GM21786 (cell line): ENCODE measurements around the gene KIAA1217.

Experiments used
- ATAC-seq: cut with Tn5 transposase; IDR thresholded peaks from one replicate; pipeline ENCODE4 v1.9.1; 2021; ENCODE audit not compliant: unreplicated experiment

The KIAA1217 gene

DNA sequence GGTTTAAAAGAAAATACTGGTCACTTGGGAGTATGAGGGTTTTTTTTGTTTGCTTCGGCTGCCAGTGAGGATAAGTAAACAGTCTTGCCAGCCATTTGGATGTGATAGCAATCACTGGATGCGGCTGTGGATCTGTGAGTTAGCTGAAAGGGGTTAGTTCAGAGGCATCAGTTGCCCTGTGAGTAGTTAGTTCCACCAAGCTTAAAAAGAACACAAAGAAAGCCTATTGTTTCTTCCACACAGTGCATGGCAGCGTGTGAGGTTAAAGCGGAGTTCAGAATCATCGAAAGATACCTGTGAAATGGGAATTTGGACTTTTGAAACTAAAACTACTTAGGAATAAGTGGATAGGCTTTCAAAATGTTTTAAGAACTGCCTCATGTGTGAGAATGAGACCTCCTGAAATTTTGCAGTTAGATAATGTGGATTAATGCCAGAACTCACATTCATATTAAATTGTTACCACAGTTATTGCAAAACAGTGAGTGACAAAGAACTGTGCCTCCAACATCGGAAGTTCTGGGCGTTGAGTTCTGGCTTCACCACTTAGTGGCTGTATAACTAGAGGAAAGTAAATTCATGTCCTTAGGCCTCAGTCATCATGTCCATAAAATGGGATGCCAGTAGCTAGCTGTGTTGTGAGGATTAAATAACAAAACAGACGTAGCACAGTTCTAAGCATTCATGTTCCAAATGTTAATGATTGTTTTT, 31.3 kb downstream of the KIAA1217 start:
- ATAC-seq = no peak

GRCh38 chr10:24241536-24242040, 32.6 kb downstream of the KIAA1217 start:
- no peak for ATAC-seq

DNA sequence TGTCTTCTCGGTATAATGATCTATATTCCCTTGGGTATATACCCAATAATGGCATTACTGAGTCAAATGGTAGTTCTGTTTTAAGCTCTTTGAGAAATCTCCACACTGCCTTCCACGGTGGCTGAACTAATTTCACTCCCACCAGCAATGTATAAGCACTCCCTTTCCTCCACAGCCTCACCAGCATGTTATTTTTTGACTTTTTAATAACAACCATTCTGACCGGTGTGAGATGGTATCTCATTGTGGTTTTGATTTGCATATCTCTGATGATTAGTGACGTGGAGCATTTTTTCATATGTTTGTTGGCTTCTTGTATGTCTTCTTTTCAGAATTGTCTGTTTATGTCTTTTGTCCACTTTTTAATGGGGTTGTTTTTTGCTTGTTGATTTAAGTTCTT, 33.6 kb downstream of the KIAA1217 start:
- no peak for ATAC-seq

- ATAC-seq = no peak
These were observed 37.4 kb downstream of the KIAA1217 start for GRCh38 chr10:24246365-24246764.

- ATAC-seq = no peak
These were observed 38.9 kb downstream of the KIAA1217 start for GRCh38 chr10:24247841-24248240.

DNA sequence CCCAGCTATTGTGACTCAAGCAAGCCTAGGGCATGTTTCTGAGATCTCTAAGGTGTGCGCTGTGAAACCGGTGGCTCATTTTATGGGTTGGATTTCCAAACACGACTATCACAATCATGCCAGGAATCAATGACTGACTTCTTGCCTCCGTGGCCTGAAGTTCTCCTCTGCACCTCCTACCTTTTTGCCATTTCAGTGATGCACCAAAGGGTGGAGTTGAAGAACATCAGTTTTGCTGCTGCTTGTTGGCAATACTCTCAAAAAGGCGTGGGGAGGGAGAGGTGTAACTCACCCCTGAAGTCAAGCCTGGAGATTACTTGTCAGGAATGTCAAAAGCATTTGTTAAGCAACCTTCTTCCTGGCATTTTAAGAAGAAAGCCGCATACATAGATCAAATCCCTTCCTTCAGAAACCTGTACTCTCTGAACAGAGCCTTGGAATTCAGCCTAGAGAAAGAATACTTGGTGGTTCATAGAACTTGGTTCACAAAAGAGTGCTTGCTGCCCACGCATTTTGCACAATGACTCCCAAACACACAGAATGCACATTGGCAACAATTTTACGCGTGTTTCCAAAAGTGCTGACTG, 41.0 kb downstream of the KIAA1217 start:
- ATAC-seq = no peak

GRCh38 chr10:24251547-24251946, 42.6 kb downstream of the KIAA1217 start:
- no peak for ATAC-seq

DNA sequence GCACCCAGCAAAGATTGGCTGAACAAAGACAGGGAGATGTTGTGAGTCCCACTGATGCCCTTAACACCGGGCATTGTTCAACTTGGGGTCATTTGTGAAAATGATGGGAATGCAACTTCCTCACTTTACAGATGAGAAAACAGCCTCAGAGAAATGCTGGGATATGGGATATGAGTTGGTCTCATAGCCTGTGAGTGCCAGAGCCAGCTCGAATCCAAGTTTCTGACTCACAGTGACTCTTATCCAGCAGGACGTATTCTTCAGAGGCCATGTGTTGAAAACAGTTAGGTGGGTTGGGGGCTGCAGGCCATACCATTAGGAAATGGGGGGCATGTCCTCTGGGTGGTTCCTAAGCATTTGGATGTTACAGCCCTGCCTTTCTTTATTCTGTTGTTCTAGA, 45.2 kb downstream of the KIAA1217 start:
- ATAC-seq = no peak

DNA sequence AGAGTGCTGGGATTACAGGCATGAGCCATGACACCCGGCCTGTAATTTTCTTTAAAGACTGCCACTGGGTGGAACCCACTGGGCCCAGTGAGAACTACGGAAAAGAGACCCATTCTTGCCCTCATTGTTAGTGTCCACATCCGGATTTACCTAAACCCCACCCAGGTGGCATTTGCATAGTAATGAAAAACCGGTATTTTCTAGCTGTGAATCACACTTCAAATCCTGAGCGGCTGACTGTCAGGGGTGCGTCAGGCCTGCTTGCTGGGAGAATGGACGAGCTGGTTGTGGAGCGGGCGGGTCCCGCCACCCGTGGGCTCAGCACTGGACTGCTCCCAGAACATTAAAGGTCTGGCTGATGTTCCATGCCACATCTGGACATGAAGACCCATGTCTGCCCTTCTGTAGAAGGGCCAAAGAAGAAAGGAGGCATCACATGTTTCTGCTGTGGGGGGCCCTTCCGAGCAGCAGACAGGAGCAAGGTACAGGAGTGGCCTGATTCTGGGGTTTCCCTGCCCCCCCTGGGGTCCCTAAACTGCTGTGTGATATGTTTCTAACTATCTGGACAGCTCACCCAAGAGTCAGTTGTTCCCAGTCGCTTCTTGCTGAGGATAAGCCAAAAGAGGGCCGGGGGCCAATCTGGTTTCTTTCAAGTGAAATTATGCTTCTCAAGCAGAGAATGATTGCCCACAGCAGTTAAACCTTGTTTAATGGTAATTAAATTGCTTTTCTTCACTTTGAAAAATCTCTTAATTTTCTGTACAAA, 46.4 kb downstream of the KIAA1217 start:
- ATAC-seq = no peak

GRCh38 chr10:24255881-24256311, 47.0 kb downstream of the KIAA1217 start:
- no peak for ATAC-seq

DNA sequence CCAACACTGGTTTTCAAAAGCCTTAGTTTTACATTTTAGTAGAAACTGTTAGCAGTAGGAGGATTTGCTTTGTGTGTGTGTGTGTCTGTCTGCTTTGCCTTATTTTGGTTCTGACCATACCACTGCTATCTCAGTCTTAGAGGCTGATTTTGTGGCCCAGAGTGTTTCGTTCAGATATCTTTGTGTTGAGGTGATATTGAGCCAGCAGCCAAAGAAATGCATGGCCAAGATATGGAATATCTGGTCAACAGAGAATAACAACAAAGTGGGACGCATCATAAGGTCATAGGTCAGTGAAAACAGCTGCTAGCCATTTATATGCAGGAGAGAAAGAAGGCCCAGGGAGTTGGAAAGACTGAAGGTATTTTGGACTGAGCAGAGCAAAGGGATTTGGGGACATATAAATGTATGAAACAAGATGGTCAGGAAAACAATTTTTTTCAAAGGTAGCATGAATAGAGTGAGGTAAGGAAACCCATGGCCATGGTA, 47.7 kb downstream of the KIAA1217 start:
- ATAC-seq = no peak

- ATAC-seq = no peak
These were observed 48.6 kb downstream of the KIAA1217 start for GRCh38 chr10:24257588-24257987.

- no peak for ATAC-seq
These were observed 50.6 kb downstream of the KIAA1217 start for GRCh38 chr10:24259365-24260130.

GRCh38 chr10:24261627-24262026, 52.7 kb downstream of the KIAA1217 start:
- ATAC-seq = no peak

- ATAC-seq = no peak
These were observed 54.1 kb downstream of the KIAA1217 start for GRCh38 chr10:24262929-24263590.

DNA sequence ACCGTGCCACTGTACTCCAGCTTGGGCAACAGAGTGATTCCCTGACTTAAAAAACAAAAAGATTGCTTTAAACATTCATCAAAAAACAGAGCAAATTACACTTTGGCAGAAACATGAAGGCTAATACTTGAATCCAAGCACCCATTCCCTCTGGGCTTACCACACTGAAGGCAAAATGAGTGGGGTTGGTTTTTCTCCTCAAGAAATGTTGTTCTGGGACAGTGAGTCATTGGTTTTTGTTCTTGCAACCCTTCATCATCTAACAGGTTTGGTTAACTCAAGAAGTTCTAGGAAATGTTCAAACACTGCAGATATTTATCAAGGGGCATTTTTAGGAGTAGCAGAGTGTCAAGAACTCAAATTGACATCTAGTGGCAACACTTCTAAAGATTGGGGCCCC, 60.5 kb downstream of the KIAA1217 start:
- no peak for ATAC-seq

DNA sequence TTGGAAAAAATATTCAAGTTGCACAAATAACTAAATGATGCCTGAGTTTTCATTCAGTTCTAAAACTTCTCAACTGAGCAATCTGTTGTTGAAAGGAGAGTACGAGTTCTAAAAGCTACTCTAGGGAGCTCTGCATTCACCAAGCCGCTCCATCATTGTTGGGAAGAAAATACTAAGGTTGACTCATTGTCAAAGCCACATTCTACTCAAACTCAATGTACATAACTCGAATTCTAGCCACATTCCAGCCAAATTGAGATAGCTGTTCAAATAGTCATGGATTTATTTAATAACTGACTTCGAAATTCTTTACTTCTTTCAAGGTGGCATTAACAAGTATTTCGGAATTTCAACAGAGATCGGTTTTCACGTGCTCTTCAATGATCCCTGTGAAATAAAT, 63.4 kb downstream of the KIAA1217 start:
- no peak for ATAC-seq

GRCh38 chr10:24277277-24277676, 68.3 kb downstream of the KIAA1217 start:
- no peak for ATAC-seq

DNA sequence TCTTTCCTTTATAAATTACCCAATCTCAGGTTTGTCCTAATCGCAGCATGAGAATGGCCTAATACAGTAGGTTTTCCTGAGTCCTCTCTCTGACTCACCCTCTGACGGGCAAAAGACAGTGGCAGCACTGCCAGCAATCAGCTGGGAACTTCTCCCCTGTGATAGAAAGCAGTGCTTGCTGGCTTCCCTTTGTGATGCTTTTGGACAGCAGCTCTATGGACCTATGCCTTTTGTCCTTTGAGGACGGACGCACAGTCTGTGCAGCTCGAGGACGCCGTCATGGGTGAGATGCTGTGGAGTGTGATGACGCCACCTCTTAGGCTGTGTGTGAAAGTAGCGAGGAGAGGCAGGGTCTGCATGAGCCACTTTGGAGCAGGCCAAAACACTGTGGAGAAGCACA, 68.8 kb downstream of the KIAA1217 start:
- ATAC-seq = no peak

DNA sequence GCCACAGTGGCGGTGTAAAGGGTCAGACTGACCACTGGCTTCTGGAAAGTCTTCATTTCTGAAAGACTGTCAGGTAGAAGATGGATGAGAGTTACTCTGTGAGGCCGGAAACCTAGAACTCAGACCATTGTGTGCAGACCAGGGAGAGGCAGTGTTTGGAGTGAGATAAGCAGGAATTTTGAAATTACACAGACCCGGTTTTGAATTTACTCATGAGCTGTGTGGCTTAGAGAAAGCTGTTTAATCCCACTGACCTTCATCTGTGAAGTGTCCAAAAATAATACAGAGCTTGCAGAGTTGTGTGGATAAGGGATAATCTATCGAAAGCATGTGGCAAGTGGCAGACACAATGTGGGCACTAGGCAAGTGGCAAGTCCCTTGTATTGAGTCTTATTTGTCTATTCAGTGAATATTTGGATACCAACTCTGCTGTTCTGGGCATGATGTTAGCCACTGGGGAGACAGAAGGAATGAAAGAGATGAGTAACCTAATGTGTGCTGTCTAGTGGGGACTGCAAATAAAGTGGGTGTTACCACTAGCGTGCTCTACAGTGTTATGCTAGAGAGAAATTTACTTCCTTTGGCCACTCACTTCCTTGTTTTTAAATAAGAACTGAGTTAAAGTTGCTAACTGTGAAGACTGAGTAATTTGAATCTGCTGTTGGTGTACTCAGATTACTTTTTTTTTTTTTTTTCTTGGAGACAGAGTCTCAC, 69.4 kb downstream of the KIAA1217 start:
- ATAC-seq = no peak
